Embryonic facial prominence (tissue), 1 donor: ENCODE results near the gene TCTA.

Experiments used
- DNase-seq: peaks from one replicate; pipeline ENCODE4 v3.0.0-alpha.2; 2016; ENCODE audit errors: extremely low spot score

The TCTA gene

DNA sequence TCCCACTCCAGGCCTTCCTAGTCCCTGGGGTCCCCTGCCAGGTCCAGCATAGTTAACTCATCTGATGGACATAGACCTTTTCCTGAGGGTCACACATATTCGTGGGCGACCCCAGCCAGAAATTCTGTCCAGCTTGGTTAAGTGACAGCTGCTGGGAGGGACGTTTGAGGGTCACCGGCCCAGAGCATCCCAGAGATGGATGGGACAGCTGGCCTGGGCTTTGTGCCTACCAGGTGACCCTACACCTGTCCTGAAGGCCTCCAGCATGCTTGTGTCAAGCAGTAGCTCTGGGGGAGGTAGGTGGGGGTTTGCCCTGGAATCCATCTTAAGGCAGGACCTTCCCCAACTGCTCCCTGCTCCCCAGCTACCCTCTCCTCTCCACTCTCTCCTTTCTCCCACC lies 48.7 kb downstream of the TCTA start:
- DNase-seq: no peak

DNA sequence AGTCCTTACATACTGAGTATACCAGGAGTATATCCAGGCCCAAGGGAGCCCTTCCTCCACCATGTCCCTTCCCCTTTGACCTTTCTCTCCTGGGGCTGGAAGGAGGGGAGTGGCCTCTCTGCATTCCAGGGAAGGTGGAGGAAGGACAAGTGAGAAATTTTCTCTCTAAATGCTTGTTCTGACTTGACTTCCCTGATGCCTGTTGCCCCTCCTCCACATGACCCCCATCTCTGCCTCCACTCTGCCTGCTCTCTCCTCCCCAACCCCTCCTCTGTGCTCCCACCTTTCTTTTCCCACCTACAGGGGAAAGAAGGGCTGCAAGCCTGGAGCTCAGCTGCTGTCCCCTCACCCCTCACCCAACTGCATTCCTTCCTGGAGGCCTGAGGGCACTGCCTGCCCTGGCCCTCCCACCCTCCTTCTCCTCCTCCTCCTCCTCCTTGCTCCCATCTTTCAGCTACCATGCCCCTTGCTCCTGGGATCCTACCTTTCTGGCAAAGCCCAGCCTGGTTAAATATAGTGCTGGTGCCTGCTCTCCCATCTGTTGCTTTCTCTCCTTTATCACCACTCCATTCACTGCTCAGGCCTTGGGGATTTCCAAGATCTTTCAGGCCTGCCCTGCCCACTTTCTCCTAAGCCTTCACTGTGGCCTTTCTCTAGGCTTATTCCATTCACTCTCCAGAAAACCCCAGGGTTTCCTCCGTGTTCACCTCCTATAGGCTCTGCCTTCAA lies 49.4 kb downstream of the TCTA start:
- DNase-seq: no peak

DNA sequence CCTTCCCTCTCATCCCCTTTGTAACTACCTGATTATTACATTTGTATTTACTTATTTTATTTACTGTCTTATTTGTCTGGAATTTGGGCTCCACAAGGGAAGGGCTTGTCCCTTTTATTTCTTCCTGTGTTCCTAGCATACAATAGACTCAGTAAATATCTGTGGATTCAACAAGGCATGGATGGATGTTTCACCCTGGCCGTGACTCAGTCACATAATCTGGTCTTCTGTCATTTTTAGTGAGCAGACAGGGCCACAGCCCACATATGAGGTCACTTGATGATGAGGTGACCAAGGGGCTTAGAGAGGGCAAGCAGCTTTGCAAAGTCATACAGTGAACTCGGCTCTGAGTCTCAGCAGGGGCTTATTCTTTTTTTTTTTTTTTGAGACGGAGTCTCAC lies 50.0 kb downstream of the TCTA start:
- DNase-seq: no peak

DNA sequence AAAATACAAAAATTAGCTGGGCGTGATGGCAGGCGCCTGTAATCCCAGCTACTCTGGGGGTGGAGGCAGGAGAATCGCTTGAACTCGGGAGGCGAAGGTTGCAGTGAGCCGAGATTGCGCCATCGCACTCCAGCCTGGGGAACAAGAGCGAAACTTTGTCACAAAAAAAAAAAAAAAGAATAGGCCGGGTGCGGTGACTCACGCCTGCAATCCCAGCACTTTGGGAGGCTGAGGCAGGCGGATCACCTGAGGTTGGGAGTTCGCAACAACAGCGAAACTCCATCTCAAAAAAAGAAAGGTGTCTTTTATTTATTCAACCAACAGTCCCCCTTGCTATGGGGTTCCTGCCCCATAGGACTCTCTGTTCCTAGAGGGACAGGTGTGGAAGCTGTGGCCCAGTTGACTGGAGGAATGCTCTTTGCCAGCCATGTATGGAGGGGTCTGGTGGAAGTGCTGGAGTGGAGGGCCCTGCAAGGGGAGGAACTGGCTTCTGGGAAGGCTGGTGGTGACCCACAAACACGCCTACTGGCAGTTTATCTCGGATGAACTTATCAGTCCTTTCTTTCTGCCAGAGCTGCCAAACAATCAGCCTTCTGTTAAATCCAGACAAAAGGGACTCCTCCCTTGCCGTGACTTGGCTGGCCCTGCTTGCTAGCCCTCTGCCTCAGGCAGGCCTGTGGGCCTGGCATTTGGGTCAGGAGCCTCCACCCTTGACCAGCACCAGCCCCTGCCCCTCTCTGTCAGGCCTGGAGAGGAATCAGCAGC lies 53.2 kb downstream of the TCTA start:
- no peak for DNase-seq
